Endodermal cell (in vitro differentiated cells): ENCODE data around the gene PDE4D. TPM values are rescaled to one million over a fixed set of nuclear protein-coding genes. Genes with fewer than 3 reads are reported as not detected.

Experiments used
- DNase-seq: peaks from one replicate; pipeline ENCODE4 v3.0.0-alpha.2; 2017
- H3K27ac ChIP-seq: 2 replicates; pipeline ENCODE4 v1.5.1; 2013; ENCODE audit warnings: mild to moderate bottlenecking, low read depth, low read length, moderate library complexity
- H3K27me3 ChIP-seq: 2 replicates; pipeline ENCODE4 v1.6.1; 2013; ENCODE audit warnings: mild to moderate bottlenecking, low read length, moderate library complexity; ENCODE audit not compliant: insufficient read depth, control insufficient read depth, poor library complexity, severe bottlenecking
- H3K36me3 ChIP-seq: 2 replicates; pipeline ENCODE4 v1.7.0; 2013; ENCODE audit warnings: mild to moderate bottlenecking, low read length, moderate library complexity; ENCODE audit not compliant: control insufficient read depth, insufficient read depth
- H3K4me1 ChIP-seq: one replicate; pipeline ENCODE4 v1.7.0; 2013; ENCODE audit warnings: low read length; ENCODE audit not compliant: control insufficient read depth, insufficient read depth
- H3K4me3 ChIP-seq: 2 replicates; pipeline ENCODE4 v1.5.1; 2013; ENCODE audit warnings: mild to moderate bottlenecking, low read length, moderate library complexity
- H3K9ac ChIP-seq: 2 replicates; pipeline ENCODE4 v1.6.1; 2013; ENCODE audit warnings: mild to moderate bottlenecking, low read length, moderate library complexity; ENCODE audit not compliant: poor library complexity, severe bottlenecking; ENCODE audit errors: extremely low read depth
- H3K9me3 ChIP-seq: 2 replicates; pipeline ENCODE4 v1.6.1; 2013; ENCODE audit warnings: mild to moderate bottlenecking, low read length, moderate library complexity; ENCODE audit not compliant: control insufficient read depth
- H3K27ac Mint-ChIP-seq: 2 replicates; pipeline ENCODE4 v1.8.0; 2020; ENCODE audit warnings: mixed read lengths
- H3K27me3 Mint-ChIP-seq: 2 replicates; pipeline ENCODE4 v1.8.0; 2021; ENCODE audit warnings: mild to moderate bottlenecking, mixed read lengths; ENCODE audit not compliant: insufficient read depth
- H3K36me3 Mint-ChIP-seq: 2 replicates; pipeline ENCODE4 v1.8.0; 2020; ENCODE audit warnings: low read depth, mixed read lengths
- H3K4me1 Mint-ChIP-seq: 2 replicates; pipeline ENCODE4 v1.8.0; 2020; ENCODE audit warnings: mixed read lengths
- H3K4me3 Mint-ChIP-seq: 2 replicates; pipeline ENCODE4 v1.8.0; 2020; ENCODE audit warnings: mild to moderate bottlenecking, moderate library complexity, mixed read lengths
- H3K9me3 Mint-ChIP-seq: 2 replicates; pipeline ENCODE4 v1.8.0; 2020; ENCODE audit warnings: mild to moderate bottlenecking, mixed read lengths
- CTCF ChIP-seq: fragments of 200-600 bp; sonication (generic); conservative IDR thresholded peaks from 2 replicates; pipeline ENCODE4 v1.5.0; 2021; ENCODE audit warnings: antibody characterized with exemption, mild to moderate bottlenecking
- WGBS, 2 experiments: methylation state at CpG; one replicate each; pipeline versions ENCODE4 v1.1.5 to v1.1.7; 2013; ENCODE audit warnings: missing lambda C conversion rate in 2 of 2, mixed read lengths in 1 of 2; ENCODE audit not compliant: insufficient coverage in 1 of 2, insufficient read length in 1 of 2; 5-methylcytosine and 5-hydroxymethylcytosine counted together
- total RNA-seq, 2 donors: library from RNA; stranded (reverse); fragmentation: NEBNext Ultra II Directional in 1 of 2; extraction: Animal tissue kit (Norgen Biotek cat#: 25700) in 1 of 2; gene quantifications; 2 replicates in 1 of 2; 3 replicates in 1 of 2; pipeline ENCODE4 v1.2.1, GENCODE V29; 2021

Gene PDE4D
- total RNA-seq, 2 donors from 2014 or later = 9.2 to 11.4 TPM

GRCh38 chr5:58927181-58927580 lies 966.3 kb downstream of the PDE4D start:
- no peak overlapping the region for H3K27ac ChIP-seq
- H3K4me3 Mint-ChIP-seq = no peak overlapping the region
- H3K27me3 Mint-ChIP-seq = no peaks in the 10 kb centered on the region
- H3K9me3 Mint-ChIP-seq = no peaks in the 10 kb centered on the region
- TF ChIP-seq CTCF = no peak
- H3K9ac ChIP-seq = no peak overlapping the region
- no peaks in the 10 kb centered on the region for H3K27me3 ChIP-seq
- 88% methylated on average over 2 of the region's 2 CpGs; no CpG with 5 or more reads in 1 of the 2 experiments for WGBS, 2 experiments
- no peak overlapping the region for H3K27ac Mint-ChIP-seq
- H3K36me3 Mint-ChIP-seq = no peaks in the 10 kb centered on the region
- no peaks in the 10 kb centered on the region for H3K9me3 ChIP-seq
- peaks cover 12% of the 10 kb centered on the region for H3K4me1 ChIP-seq
- no peak for DNase-seq
- H3K36me3 ChIP-seq = no peaks in the 10 kb centered on the region
- H3K4me1 Mint-ChIP-seq = peaks cover 45% of the 10 kb centered on the region
- H3K4me3 ChIP-seq = no peak overlapping the region

GRCh38 chr5:58926541-58926935 lies 967.0 kb downstream of the PDE4D start:
- DNase-seq = no peak
- H3K9ac ChIP-seq = no peak overlapping the region
- Mint-ChIP-seq H3K27ac (no peak overlapping the region), H3K27me3 (no peaks in the 10 kb centered on the region), H3K4me3 (no peak overlapping the region), H3K36me3 (no peaks in the 10 kb centered on the region), H3K4me1 (peaks cover 44% of the 10 kb centered on the region), H3K9me3 (no peaks in the 10 kb centered on the region)
- H3K4me3 ChIP-seq = no peak overlapping the region
- no peaks in the 10 kb centered on the region for H3K36me3 ChIP-seq
- TF ChIP-seq CTCF = no peak
- no peak overlapping the region for H3K27ac ChIP-seq
- no peaks in the 10 kb centered on the region for H3K27me3 ChIP-seq
- 76 to 78% methylated on average over 6 of the region's 6 CpGs for WGBS, 2 experiments
- no peaks in the 10 kb centered on the region for H3K9me3 ChIP-seq
- peaks cover 12% of the 10 kb centered on the region for H3K4me1 ChIP-seq

GRCh38 chr5:58925627-58926540 lies 967.6 kb downstream of the PDE4D start:
- Mint-ChIP-seq H3K27ac (no peak overlapping the region), H3K9me3 (no peaks in the 10 kb centered on the region), H3K4me1 (peaks cover 47% of the 10 kb centered on the region), H3K36me3 (no peaks in the 10 kb centered on the region), H3K4me3 (no peak overlapping the region), H3K27me3 (no peaks in the 10 kb centered on the region)
- DNase-seq = no peak
- WGBS, 2 experiments = 53 to 66% methylated on average over 2 to 5 of the region's 5 CpGs
- no peak for TF ChIP-seq CTCF
- no peaks in the 10 kb centered on the region for H3K9me3 ChIP-seq
- no peak overlapping the region for H3K9ac ChIP-seq
- H3K4me1 ChIP-seq = peaks cover 12% of the 10 kb centered on the region
- no peaks in the 10 kb centered on the region for H3K36me3 ChIP-seq
- no peak overlapping the region for H3K4me3 ChIP-seq
- H3K27me3 ChIP-seq = no peaks in the 10 kb centered on the region
- H3K27ac ChIP-seq = no peak overlapping the region
